Upper lobe of left lung (tissue), 6 donors: ENCODE data around the gene AKR1B1. TPM values are rescaled to one million over a fixed set of nuclear protein-coding genes. Genes with fewer than 3 reads are reported as not detected.

Experiments used
- ATAC-seq, 2 donors: fragments of 200-7000 bp; cut with Tn5 transposase; one replicate each; pipeline ENCODE4 v1.9.1; 2022; ENCODE audit warnings: mild to moderate bottlenecking in 2 of 2, moderate library complexity in 2 of 2; ENCODE audit not compliant: low FRiP score in 2 of 2
- DNase-seq, 2 donors: peaks; one replicate each; pipeline ENCODE4 v3.0.0-alpha.2; 2019 to 2020
- H3K27ac ChIP-seq, 4 donors: fragments of 200-600 bp; sonication (generic); one replicate each; pipeline ENCODE4 v1.5.1; 2016 to 2019
- H3K27me3 ChIP-seq, 4 donors: fragments of 200-600 bp; sonication (generic); one replicate each; pipeline ENCODE4 v1.5.1; 2017 to 2019
- H3K36me3 ChIP-seq, 4 donors: fragments of 200-600 bp; sonication (generic); one replicate each; pipeline ENCODE4 v1.5.1; 2016 to 2019
- H3K4me1 ChIP-seq, 4 donors: fragments of 200-600 bp; sonication (generic); one replicate each; pipeline ENCODE4 v1.5.1; 2018 to 2019
- H3K4me3 ChIP-seq, 4 donors: fragments of 200-600 bp; sonication (generic); one replicate each; pipeline ENCODE4 v1.5.1; 2017 to 2019; ENCODE audit warnings: mild to moderate bottlenecking in 2 of 4, moderate library complexity in 1 of 4
- H3K9me3 ChIP-seq, 4 donors: fragments of 200-600 bp; sonication (generic); one replicate each; pipeline ENCODE4 v1.5.1; 2018 to 2019
- EP300 ChIP-seq, 4 donors: sonication (generic); formaldehyde crosslinking; IDR thresholded peaks; one replicate each; pipeline ENCODE4 v1.5.1; 2017; ENCODE audit warnings: antibody characterized with exemption in 4 of 4, control low read depth in 2 of 4
- POLR2A ChIP-seq, 4 donors: fragments of 450-650 bp; IDR thresholded peaks; one replicate each; pipeline ENCODE4 v1.5.1; 2016 to 2017; ENCODE audit warnings: antibody characterized with exemption in 4 of 4, mild to moderate bottlenecking in 2 of 4
- POLR2AphosphoS5 ChIP-seq, 2 donors: sonication (generic); formaldehyde crosslinking; IDR thresholded peaks; one replicate each; pipeline ENCODE4 v1.5.1; 2017; ENCODE audit warnings: antibody characterized with exemption in 2 of 2
- WGBS, 2 donors: methylation state at CpG; one replicate each; pipeline ENCODE4 v1.1.5; 2017 to 2018; 5-methylcytosine and 5-hydroxymethylcytosine counted together
- total RNA-seq, 6 donors: library from RNA; depleted of rRNA in 4 of 6; stranded (reverse); fragments of >200 nt in 4 of 6; gene quantifications; one replicate each; pipeline versions ENCODE4 v1.1.0 to v1.2.1, GENCODE V29; 2016 to 2021
- TF ChIP-seq, protein P1 (sequence below), 6 experiments: fragments of 450-650 bp in 4 of 6; fragments of 200-600 bp in 2 of 6; sonication (generic) in 2 of 6; IDR thresholded peaks; one replicate each; pipeline ENCODE4 v1.5.1; 2016 to 2019; ENCODE audit warnings: antibody characterized with exemption in 6 of 6
- donor health status: DM: no; HTN: no; CAD: no; lungs with moderate emphysema.
- donor health status: DM: no; HTN: yes; CAD: no; lungs with severe emphysema.

The AKR1B1 gene
- total RNA-seq, 6 donors from 2014 or later = 39.2 to 108 (median 93.1) TPM

DNA sequence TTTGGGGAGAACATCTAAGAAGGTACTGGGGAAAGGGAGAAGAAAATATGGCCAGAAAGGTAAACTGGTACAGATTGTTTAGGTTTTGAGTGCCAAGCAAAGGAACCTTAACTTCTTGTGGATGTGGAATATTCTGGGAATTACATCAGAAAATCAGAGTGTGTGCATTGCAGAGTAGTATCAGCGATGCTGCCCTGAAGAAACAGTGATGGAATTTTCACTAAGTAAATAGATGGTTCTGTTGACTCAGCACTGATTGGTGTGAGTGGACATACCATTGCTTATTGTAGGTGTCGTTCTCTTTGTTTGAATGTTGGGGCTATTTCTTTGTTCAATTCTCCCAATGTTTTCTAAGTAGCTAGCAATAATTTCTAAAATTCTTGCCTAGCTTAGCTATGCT, 24.4 kb upstream of the AKR1B1 start:
- TF ChIP-seq EP300 (IDR thresholded peaks at IDR 0.05) (no peak), POLR2A (IDR thresholded peaks at IDR 0.05) (no peak), POLR2AphosphoS5 (IDR thresholded peaks at IDR 0.05) (no peak)
- TF ChIP-seq, protein P1, sequence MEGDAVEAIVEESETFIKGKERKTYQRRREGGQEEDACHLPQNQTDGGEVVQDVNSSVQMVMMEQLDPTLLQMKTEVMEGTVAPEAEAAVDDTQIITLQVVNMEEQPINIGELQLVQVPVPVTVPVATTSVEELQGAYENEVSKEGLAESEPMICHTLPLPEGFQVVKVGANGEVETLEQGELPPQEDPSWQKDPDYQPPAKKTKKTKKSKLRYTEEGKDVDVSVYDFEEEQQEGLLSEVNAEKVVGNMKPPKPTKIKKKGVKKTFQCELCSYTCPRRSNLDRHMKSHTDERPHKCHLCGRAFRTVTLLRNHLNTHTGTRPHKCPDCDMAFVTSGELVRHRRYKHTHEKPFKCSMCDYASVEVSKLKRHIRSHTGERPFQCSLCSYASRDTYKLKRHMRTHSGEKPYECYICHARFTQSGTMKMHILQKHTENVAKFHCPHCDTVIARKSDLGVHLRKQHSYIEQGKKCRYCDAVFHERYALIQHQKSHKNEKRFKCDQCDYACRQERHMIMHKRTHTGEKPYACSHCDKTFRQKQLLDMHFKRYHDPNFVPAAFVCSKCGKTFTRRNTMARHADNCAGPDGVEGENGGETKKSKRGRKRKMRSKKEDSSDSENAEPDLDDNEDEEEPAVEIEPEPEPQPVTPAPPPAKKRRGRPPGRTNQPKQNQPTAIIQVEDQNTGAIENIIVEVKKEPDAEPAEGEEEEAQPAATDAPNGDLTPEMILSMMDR (IDR thresholded peaks at IDR 0.05) = no peak
- whole genome bisulfite sequencing, 2 donors = 81 to 88% methylated on average over 2 of the region's 2 CpGs
- Histone ChIP-seq H3K36me3 (no peaks in the 10 kb centered on the region), H3K27me3 (no peaks in the 10 kb centered on the region), H3K4me3 (no peak overlapping the region), H3K4me1 (peaks cover 0 to 2% (median 1%) of the 10 kb centered on the region in 4 donors), H3K9me3 (peaks cover 0 to 4% (median 0%) of the 10 kb centered on the region in 4 donors), H3K27ac (no peak overlapping the region)
- DNase-seq = no peak
- ATAC-seq = no peak

GRCh38 chr7:134482858-134483257, 24.0 kb upstream of the AKR1B1 start:
- ATAC-seq (no peak), DNase-seq (no peak)
- peaks cover 0 to 2% (median 1%) of the 10 kb centered on the region in 4 donors for H3K4me1 ChIP-seq

GRCh38 chr7:134481167-134481566, 22.3 kb upstream of the AKR1B1 start:
- Histone ChIP-seq H3K4me1 (peaks cover 0 to 2% (median 1%) of the 10 kb centered on the region in 4 donors), H3K4me3 (no peak overlapping the region), H3K27ac (no peak overlapping the region), H3K9me3 (no peaks in the 10 kb centered on the region), H3K36me3 (no peaks in the 10 kb centered on the region), H3K27me3 (no peaks in the 10 kb centered on the region)
- WGBS, 2 donors = 87 to 89% methylated on average over 3 of the region's 3 CpGs
- DNase-seq (no peak), ATAC-seq (no peak)
- no peak for TF ChIP-seq POLR2A (IDR thresholded peaks at IDR 0.05)
- TF ChIP-seq, protein P1 (IDR thresholded peaks at IDR 0.05) = no peak
- no peak for TF ChIP-seq POLR2AphosphoS5 (IDR thresholded peaks at IDR 0.05)
- no peak for TF ChIP-seq EP300 (IDR thresholded peaks at IDR 0.05)

More at GRCh38 chr7:134482858-134483257, 24.0 kb upstream of the AKR1B1 start:
- no peaks in the 10 kb centered on the region for H3K27me3 ChIP-seq
- peaks cover 0 to 4% (median 0%) of the 10 kb centered on the region in 4 donors for H3K9me3 ChIP-seq
- no peak overlapping the region for H3K4me3 ChIP-seq
- H3K36me3 ChIP-seq = no peaks in the 10 kb centered on the region
- no peak for TF ChIP-seq POLR2AphosphoS5 (IDR thresholded peaks at IDR 0.05)
- H3K27ac ChIP-seq = no peak overlapping the region

DNA sequence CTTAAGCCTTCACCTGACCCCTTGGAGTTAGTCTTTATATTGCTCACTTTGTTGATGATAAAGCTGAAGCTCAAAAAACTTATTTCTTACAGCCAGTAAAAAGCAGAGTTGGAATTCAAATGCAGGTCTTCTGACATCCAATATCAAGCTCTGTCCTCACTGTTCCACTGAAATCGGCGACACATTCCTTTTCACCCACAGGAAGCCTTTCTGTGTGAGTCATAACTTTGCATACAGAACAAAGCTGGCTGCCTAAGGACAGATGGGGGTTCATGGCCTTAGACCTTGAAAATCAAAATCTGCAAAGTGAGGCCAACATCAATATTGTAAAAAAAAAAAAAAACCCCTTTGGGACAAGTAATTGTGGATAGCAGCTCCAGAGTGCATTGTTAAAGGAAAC, 21.8 kb upstream of the AKR1B1 start:
- Histone ChIP-seq H3K4me3 (no peak overlapping the region), H3K4me1 (peaks cover 0 to 2% (median 1%) of the 10 kb centered on the region in 4 donors), H3K27me3 (no peaks in the 10 kb centered on the region), H3K27ac (no peak overlapping the region), H3K9me3 (no peaks in the 10 kb centered on the region), H3K36me3 (no peaks in the 10 kb centered on the region)
- DNase-seq = no peak
- no peak for ATAC-seq
- TF ChIP-seq, protein P1 (IDR thresholded peaks at IDR 0.05) = no peak
- TF ChIP-seq EP300 (IDR thresholded peaks at IDR 0.05) (no peak), POLR2A (IDR thresholded peaks at IDR 0.05) (no peak), POLR2AphosphoS5 (IDR thresholded peaks at IDR 0.05) (no peak)
- WGBS, 2 donors = 35 to 49% methylated on average over 2 of the region's 2 CpGs

- Histone ChIP-seq H3K36me3 (no peaks in the 10 kb centered on the region), H3K4me1 (peaks cover 0 to 2% (median 1%) of the 10 kb centered on the region in 4 donors), H3K9me3 (no peaks in the 10 kb centered on the region), H3K27ac (no peak overlapping the region), H3K27me3 (no peaks in the 10 kb centered on the region), H3K4me3 (no peak overlapping the region)
- DNase-seq (no peak), ATAC-seq (no peak)
- TF ChIP-seq, protein P1 (IDR thresholded peaks at IDR 0.05) = no peak
- TF ChIP-seq POLR2A (IDR thresholded peaks at IDR 0.05) = no peak
Measured at GRCh38 chr7:134480202-134480601, 21.3 kb upstream of the AKR1B1 start.
